GM19023 (cell line): ENCODE measurements around the gene BRINP1.
"Not testable (repeated sequence)": the region's sequence is repeated elsewhere in the genome, so short reads cannot be mapped to it uniquely, and the experiment has no call there.

Experiments used
- ATAC-seq: cut with Tn5 transposase; IDR thresholded peaks from one replicate; pipeline ENCODE4 v1.9.1; 2021; ENCODE audit warnings: mild to moderate bottlenecking, moderate library complexity; ENCODE audit not compliant: unreplicated experiment

Gene BRINP1

GRCh38 chr9:119215651-119216050, 153.6 kb downstream of the BRINP1 start:
- ATAC-seq, result no peak

- no peak for ATAC-seq
Measured at GRCh38 chr9:119213471-119213870, 155.8 kb downstream of the BRINP1 start.

GRCh38 chr9:119197893-119198607, 171.2 kb downstream of the BRINP1 start:
- ATAC-seq, result no peak

- no peak for ATAC-seq
Measured at GRCh38 chr9:119195521-119195920, 173.7 kb downstream of the BRINP1 start.

- no peak for ATAC-seq
Measured at GRCh38 chr9:119185298-119185697, 183.9 kb downstream of the BRINP1 start.

GRCh38 chr9:119184265-119184936, 184.8 kb downstream of the BRINP1 start:
- no peak for ATAC-seq

GRCh38 chr9:119181561-119181960, 187.7 kb downstream of the BRINP1 start:
- ATAC-seq, result no peak

GRCh38 chr9:119180897-119181296, 188.3 kb downstream of the BRINP1 start:
- no peak for ATAC-seq

- ATAC-seq, result no peak
Measured at GRCh38 chr9:119179701-119180100, 189.5 kb downstream of the BRINP1 start.

GRCh38 chr9:119177196-119177595, 192.0 kb downstream of the BRINP1 start:
- no peak for ATAC-seq

GRCh38 chr9:119175581-119175980, 193.7 kb downstream of the BRINP1 start:
- ATAC-seq, result no peak

GRCh38 chr9:119169222-119169621, 200.0 kb downstream of the BRINP1 start:
- ATAC-seq, result not testable (repeated sequence)

- no peak for ATAC-seq
Measured at GRCh38 chr9:119167876-119168275, 201.4 kb downstream of the BRINP1 start.

- ATAC-seq, result no peak
Measured at GRCh38 chr9:119167267-119167666, 202.0 kb downstream of the BRINP1 start.

GRCh38 chr9:119166096-119166495, 203.1 kb downstream of the BRINP1 start:
- no peak for ATAC-seq

- ATAC-seq, result no peak
Measured at GRCh38 chr9:119165131-119165530, 204.1 kb downstream of the BRINP1 start.

GRCh38 chr9:119164716-119165115, 204.5 kb downstream of the BRINP1 start:
- no peak for ATAC-seq

- no peak for ATAC-seq
Measured at GRCh38 chr9:119160551-119160950, 208.7 kb downstream of the BRINP1 start.

- ATAC-seq, result no peak
Measured at GRCh38 chr9:119159386-119159785, 209.8 kb downstream of the BRINP1 start.

GRCh38 chr9:119157196-119157595, 212.0 kb downstream of the BRINP1 start:
- ATAC-seq, result no peak

- ATAC-seq, result no peak
Measured at GRCh38 chr9:119156354-119156753, 212.9 kb downstream of the BRINP1 start.

- no peak for ATAC-seq
Measured at GRCh38 chr9:119154527-119154926, 214.7 kb downstream of the BRINP1 start.

GRCh38 chr9:119153402-119153801, 215.8 kb downstream of the BRINP1 start:
- no peak for ATAC-seq
